H1 (cell line): ENCODE measurements around the gene ESRRB. TPM values are rescaled to one million over a fixed set of nuclear protein-coding genes. Genes with fewer than 3 reads are reported as not detected.

Experiments
- CTCF ChIA-PET: fragments of 300-600 bp; sonication (Branson Sonifier 250); formaldehyde crosslinking; loops from one replicate; lab custom pipeline; 2021; ENCODE audit not compliant: partially characterized antibody; lab: Charles Lee
- POLR2A ChIA-PET: fragments of 300-600 bp; sonication (Branson Sonifier 250); formaldehyde crosslinking; loops from one replicate; lab custom pipeline; 2021; ENCODE audit warnings: inconsistent platforms; ENCODE audit not compliant: partially characterized antibody; lab: Charles Lee
- DNase-seq, 2 experiments: peaks; one replicate each; pipeline versions ENCODE4 v3.0.0 to v3.0.0-alpha.2; 2010 to 2022; ENCODE audit warnings: low spot score in 2 of 2, low read depth in 1 of 2, mixed read lengths in 1 of 2
- FAIRE-seq: peaks from 2 replicates; lab custom pipeline; 2011; peaks lifted over from hg19 to GRCh38; lab: Jason Lieb, UNC
- H2AFZ ChIP-seq: 2 replicates; pipeline ENCODE4 v1.8.1; 2012; ENCODE audit warnings: low read length, inconsistent platforms
- H2AK5ac ChIP-seq: 2 replicates; pipeline ENCODE4 v1.6.1; 2013; ENCODE audit warnings: low read depth, low read length
- H2BK120ac ChIP-seq: replicated peaks from 2 replicates; pipeline ENCODE3; 2013; ENCODE audit warnings: low read depth, low read length, inconsistent platforms
- H2BK12ac ChIP-seq: 2 replicates; pipeline ENCODE4 v1.6.1; 2013; ENCODE audit warnings: low read depth, low read length
- H2BK15ac ChIP-seq: 2 replicates; pipeline ENCODE4 v1.6.1; 2013; ENCODE audit warnings: low read length
- H2BK20ac ChIP-seq: 2 replicates; pipeline ENCODE4 v1.6.1; 2013; ENCODE audit warnings: low read length
- H2BK5ac ChIP-seq: 2 replicates; pipeline ENCODE4 v1.6.1; 2013; ENCODE audit warnings: low read depth, low read length
- H3K14ac ChIP-seq: 2 replicates; pipeline ENCODE4 v1.6.1; 2013; ENCODE audit warnings: inconsistent platforms; ENCODE audit not compliant: insufficient read length
- H3K18ac ChIP-seq: 2 replicates; pipeline ENCODE4 v1.6.1; 2013; ENCODE audit warnings: low read length; ENCODE audit errors: extremely low read depth
- H3K23ac ChIP-seq: 2 replicates; pipeline ENCODE4 v1.6.1; 2013; ENCODE audit warnings: inconsistent platforms; ENCODE audit not compliant: insufficient read length
- H3K23me2 ChIP-seq: 2 replicates; pipeline ENCODE4 v1.6.1; 2013; ENCODE audit warnings: low read depth, low read length
- H3K27ac ChIP-seq: 2 replicates; pipeline ENCODE4 v1.6.1; 2011; ENCODE audit warnings: low read depth, low read length, inconsistent platforms
- H3K27me3 ChIP-seq, 4 experiments: replicated peaks in 1 of 4; 1 replicate in 1 of 4; 2 replicates in 3 of 4; pipeline versions ENCODE4 v1.6.1 to v1.8.1; 2011 to 2013; ENCODE audit warnings: low read length in 3 of 4, mild to moderate bottlenecking in 3 of 4, inconsistent platforms in 2 of 4, mixed read lengths in 2 of 4, moderate library complexity in 1 of 4; ENCODE audit not compliant: control insufficient read depth in 3 of 4, insufficient read depth in 3 of 4; ENCODE audit errors: extremely low read depth in 1 of 4
- H3K36me3 ChIP-seq, 4 experiments: 2 replicates each; pipeline versions ENCODE4 v1.6.1 to v1.8.1; 2011 to 2013; ENCODE audit warnings: mild to moderate bottlenecking in 4 of 4, low read length in 3 of 4, moderate library complexity in 2 of 4, control low read depth in 1 of 4, inconsistent platforms in 1 of 4; ENCODE audit not compliant: insufficient read depth in 4 of 4, control insufficient read depth in 2 of 4
- H3K4ac ChIP-seq: replicated peaks from 2 replicates; pipeline ENCODE3; 2013; ENCODE audit warnings: low read length, low read depth, mixed read lengths, inconsistent platforms; ENCODE audit not compliant: insufficient read length
- H3K4me1 ChIP-seq, 4 experiments: replicated peaks in 1 of 4; 1 replicate in 1 of 4; 2 replicates in 3 of 4; pipeline versions ENCODE4 v1.6.1 to v1.8.1; 2011 to 2013; ENCODE audit warnings: low read length in 3 of 4, inconsistent platforms in 2 of 4, mixed read lengths in 1 of 4; ENCODE audit not compliant: insufficient read depth in 4 of 4, control insufficient read depth in 3 of 4
- H3K4me2 ChIP-seq, 2 experiments: 2 replicates each; pipeline versions ENCODE4 v1.6.1 to v1.8.1; 2011 to 2013; ENCODE audit warnings: low read depth in 2 of 2, low read length in 2 of 2, control low read depth in 1 of 2, inconsistent platforms in 1 of 2, mild to moderate bottlenecking in 1 of 2; ENCODE audit not compliant: insufficient read depth in 1 of 2
- H3K4me3 ChIP-seq, 4 experiments: fragments of 200-600, 300-600 bp in 1 of 4; sonication (generic), shearing (Covaris generic), sonication (Bioruptor Twin) in 1 of 4; 2 replicates each; pipeline versions ENCODE4 v1.5.1 to v1.8.1; 2011 to 2016; ENCODE audit warnings: low read length in 4 of 4, low read depth in 3 of 4, control low read depth in 2 of 4, inconsistent platforms in 2 of 4, mild to moderate bottlenecking in 2 of 4, mixed read lengths in 1 of 4, moderate library complexity in 1 of 4; ENCODE audit not compliant: insufficient read depth in 2 of 4; ENCODE audit errors: extremely low read depth in 1 of 4
- H3K56ac ChIP-seq: replicated peaks from 2 replicates; pipeline ENCODE3; 2013; ENCODE audit warnings: low read depth, mild to moderate bottlenecking, mixed read lengths, low read length, inconsistent platforms; ENCODE audit not compliant: insufficient read length
- H3K79me1 ChIP-seq: 2 replicates; pipeline ENCODE4 v1.6.1; 2013; ENCODE audit warnings: low read depth, low read length, control low read depth
- H3K79me2 ChIP-seq, 2 experiments: 2 replicates each; pipeline versions ENCODE4 v1.6.1 to v1.8.1; 2012 to 2013; ENCODE audit warnings: low read length in 2 of 2, mild to moderate bottlenecking in 2 of 2, inconsistent platforms in 1 of 2; ENCODE audit not compliant: insufficient read depth in 2 of 2, control insufficient read depth in 1 of 2
- H3K9ac ChIP-seq, 4 experiments: replicated peaks in 1 of 4; 1 replicate in 1 of 4; 2 replicates in 3 of 4; pipeline versions ENCODE4 v1.6.1 to v1.8.1; 2011 to 2013; ENCODE audit warnings: low read depth in 3 of 4, low read length in 3 of 4, control low read depth in 2 of 4, mild to moderate bottlenecking in 2 of 4, moderate library complexity in 2 of 4, inconsistent platforms in 1 of 4; ENCODE audit errors: extremely low read depth in 1 of 4
- H3K9me3 ChIP-seq, 2 experiments: 2 replicates each; pipeline versions ENCODE4 v1.6.1 to v1.8.1; 2012 to 2013; ENCODE audit warnings: mild to moderate bottlenecking in 2 of 2, moderate library complexity in 2 of 2, control low read depth in 1 of 2, inconsistent platforms in 1 of 2, low read depth in 1 of 2, low read length in 1 of 2, mixed read lengths in 1 of 2; ENCODE audit not compliant: insufficient read depth in 2 of 2
- H4K20me1 ChIP-seq, 2 experiments: replicated peaks in 1 of 2; 2 replicates each; pipeline versions ENCODE3 to v1.8.1; 2011 to 2013; ENCODE audit warnings: inconsistent platforms in 2 of 2, low read length in 2 of 2, mild to moderate bottlenecking in 1 of 2; ENCODE audit not compliant: insufficient read depth in 2 of 2, control insufficient read depth in 1 of 2
- H4K5ac ChIP-seq: 2 replicates; pipeline ENCODE4 v1.6.1; 2013; ENCODE audit warnings: low read length, low read depth, mixed read lengths, inconsistent platforms; ENCODE audit not compliant: insufficient read length
- H4K8ac ChIP-seq: 2 replicates; pipeline ENCODE4 v1.8.0; 2013; ENCODE audit warnings: mild to moderate bottlenecking, moderate library complexity, low read length, inconsistent platforms; ENCODE audit not compliant: insufficient read depth; ENCODE audit errors: extremely low read depth
- H4K91ac ChIP-seq: replicated peaks from 2 replicates; pipeline ENCODE3; 2013; ENCODE audit warnings: low read length, mixed read lengths, inconsistent platforms; ENCODE audit not compliant: insufficient read length
- RXRA ChIP-seq: IDR thresholded peaks from 2 replicates; pipeline ENCODE4 v1.6.1; 2011; ENCODE audit warnings: low read depth, mild to moderate bottlenecking, low read length, moderate library complexity; ENCODE audit not compliant: insufficient read depth
- TAF7 ChIP-seq: optimal IDR thresholded peaks from 2 replicates; pipeline ENCODE3; 2011; ENCODE audit warnings: low read depth, mild to moderate bottlenecking, inconsistent platforms, low read length, moderate library complexity, borderline replicate concordance
- WGBS, 2 experiments: shearing (Covaris generic) in 1 of 2; methylation state at CpG; one replicate each; pipeline versions ENCODE4 v1.1.6 to v1.1.7; 2013 to 2015; ENCODE audit warnings: low lambda C conversion rate in 2 of 2, mixed read lengths in 2 of 2, inconsistent platforms in 1 of 2, low coverage in 1 of 2, missing lambda C conversion rate in 1 of 2; ENCODE audit not compliant: insufficient replicate concordance in 2 of 2, insufficient coverage in 1 of 2, insufficient read length in 1 of 2; ENCODE audit errors: extremely low coverage in 1 of 2, missing lambda C conversion rate in 1 of 2; 5-methylcytosine and 5-hydroxymethylcytosine counted together
- polyA plus RNA-seq, 7 experiments: library from polyadenylated mRNA; depleted of rRNA in 3 of 7; stranded (reverse) in 5 of 7; unstranded in 2 of 7; fragments of >200 nt in 5 of 7; fragments of 200-250 nt in 2 of 7; gene quantifications; 1 replicate in 5 of 7; 2 replicates in 1 of 7; 4 replicates in 1 of 7; pipeline versions ENCODE4 v1.2.1 to v1.2.3, GENCODE V29; 2011 to 2013; ENCODE audit warnings: missing spikeins in 2 of 7, mixed read lengths in 2 of 7
- total RNA-seq: library from RNA; stranded (reverse); fragmentation: NEBNext Ultra II Directional; extraction: Animal tissue kit (Norgen Biotek cat#: 25700); gene quantifications from 2 replicates; pipeline ENCODE4 v1.2.1, GENCODE V29; 2021

Gene ESRRB
- total and polyA plus RNA-seq, 2 of the 8 experiments (the other 6 are each of a cell fraction or from before 2014, with no cell fraction given) = 0.29 to 0.45 TPM

GRCh38 chr14:76457841-76458240 lies 81.9 kb downstream of the ESRRB start:
- H3K4me2 ChIP-seq = no peak overlapping the region
- H3K4me1 ChIP-seq = no peaks in the 10 kb centered on the region; a peak in 1 of 7 replicates
- H4K20me1 ChIP-seq = no peaks in the 10 kb centered on the region
- no peak overlapping the region for H3K4ac ChIP-seq
- H2BK12ac ChIP-seq = no peak overlapping the region
- no peak overlapping the region for H4K91ac ChIP-seq
- H2BK20ac ChIP-seq = no peak overlapping the region
- H3K56ac ChIP-seq = no peak overlapping the region
- TF ChIP-seq RXRA (no peak), TAF7 (no peak)
- WGBS, 2 experiments = 95% methylated on average over 5 of the region's 5 CpGs; no CpG with 5 or more reads in 1 of the 2 experiments
- no peak for DNase-seq
- no peak overlapping the region for H4K5ac ChIP-seq
- H3K9ac ChIP-seq = no peak overlapping the region
- ChIA-PET CTCF (interaction anchor here (1.0 to 4.3 kb wide), 9 partner anchors 12 to 188 kb away, joined by 3 to 50 read pairs (median 6); no protein-coding TSS in a partner anchor), POLR2A (no interaction called here)
- no peak overlapping the region for H2AFZ ChIP-seq
- no peak overlapping the region for H2BK15ac ChIP-seq
- no peak overlapping the region for H4K8ac ChIP-seq
- H3K9me3 ChIP-seq = no peaks in the 10 kb centered on the region
- H3K79me2 ChIP-seq = no peaks in the 10 kb centered on the region
- no peak overlapping the region for H3K23ac ChIP-seq
- H3K27ac ChIP-seq = no peak overlapping the region
- no peaks in the 10 kb centered on the region for H3K79me1 ChIP-seq
- H3K36me3 ChIP-seq = no peaks in the 10 kb centered on the region
- no peak overlapping the region for H2AK5ac ChIP-seq
- no peak overlapping the region for H2BK5ac ChIP-seq
- no peaks in the 10 kb centered on the region for H3K23me2 ChIP-seq
- no peaks in the 10 kb centered on the region for H3K27me3 ChIP-seq
- FAIRE-seq = no peak
- no peak overlapping the region for H3K14ac ChIP-seq
- H3K18ac ChIP-seq = no peak overlapping the region
- H3K4me3 ChIP-seq = no peak overlapping the region
- H2BK120ac ChIP-seq = no peak overlapping the region
